NAMALWA (cell line): ENCODE measurements around the gene NSF.

Experiments used
- DNase-seq: peaks from one replicate; pipeline ENCODE4 v3.0.0-alpha.2; 2015; ENCODE audit warnings: low spot score

NSF gene

GRCh38 chr17:46717999-46718398, 127.5 kb downstream of the NSF start:
- DNase-seq: no peak

- no peak for DNase-seq
Observed at GRCh38 chr17:46719891-46720290, 129.4 kb downstream of the NSF start.

- DNase-seq: no peak
Observed at GRCh38 chr17:46720408-46720807, 129.9 kb downstream of the NSF start.

- DNase-seq: no peak
Observed at GRCh38 chr17:46722662-46723285, 132.3 kb downstream of the NSF start.

GRCh38 chr17:46726206-46726605, 135.7 kb downstream of the NSF start:
- DNase-seq: no peak

- no peak for DNase-seq
Observed at GRCh38 chr17:46727572-46728348, 137.3 kb downstream of the NSF start.

GRCh38 chr17:46730026-46730425, 139.6 kb downstream of the NSF start:
- DNase-seq: no peak

- DNase-seq: no peak
Observed at GRCh38 chr17:46730679-46731078, 140.2 kb downstream of the NSF start.

GRCh38 chr17:46732160-46732559, 141.7 kb downstream of the NSF start:
- no peak for DNase-seq

GRCh38 chr17:46732754-46733398, 142.4 kb downstream of the NSF start:
- DNase-seq: no peak

GRCh38 chr17:46733837-46734475, 143.5 kb downstream of the NSF start:
- no peak for DNase-seq

GRCh38 chr17:46736100-46736499, 145.6 kb downstream of the NSF start:
- peak; percentile 70 for DNase-seq

- DNase-seq: peak; percentile 39
Observed at GRCh38 chr17:46737326-46737725, 146.9 kb downstream of the NSF start.

GRCh38 chr17:46738544-46738943, 148.1 kb downstream of the NSF start:
- no peak for DNase-seq

- DNase-seq: no peak
Observed at GRCh38 chr17:46739982-46740381, 149.5 kb downstream of the NSF start.

GRCh38 chr17:46741122-46741730, 150.8 kb downstream of the NSF start:
- no peak for DNase-seq

GRCh38 chr17:46742565-46743270, 152.2 kb downstream of the NSF start:
- no peak for DNase-seq

GRCh38 chr17:46744441-46744840, 154.0 kb downstream of the NSF start:
- no peak for DNase-seq

GRCh38 chr17:46745376-46745775, 154.9 kb downstream of the NSF start:
- DNase-seq: no peak

GRCh38 chr17:46751425-46751824, 161.0 kb downstream of the NSF start:
- DNase-seq: no peak

- no peak for DNase-seq
Observed at GRCh38 chr17:46753776-46754175, 163.3 kb downstream of the NSF start.
